GM19238 (cell line): ENCODE results near the gene DLGAP1.
"Not testable (repeated sequence)": the region's sequence is repeated elsewhere in the genome, so short reads cannot be mapped to it uniquely, and the experiment has no call there.

ENCODE experiments used
- DNase-seq: peaks from one replicate; pipeline ENCODE4 v3.0.0; 2011; ENCODE audit warnings: low spot score; ENCODE audit not compliant: insufficient read length

Gene DLGAP1

GRCh38 chr18:3665204-3665603 is 789.9 kb downstream of the DLGAP1 start:
- DNase-seq: no peak

GRCh38 chr18:3664563-3665178 is 790.4 kb downstream of the DLGAP1 start:
- no peak for DNase-seq

- DNase-seq: no peak
Measured at GRCh38 chr18:3663870-3664512, 791.1 kb downstream of the DLGAP1 start.

- no peak for DNase-seq
Measured at GRCh38 chr18:3661989-3662388, 793.1 kb downstream of the DLGAP1 start.

GRCh38 chr18:3660739-3661515 is 794.2 kb downstream of the DLGAP1 start:
- no peak for DNase-seq

GRCh38 chr18:3658529-3658928 is 796.6 kb downstream of the DLGAP1 start:
- DNase-seq: no peak

GRCh38 chr18:3655254-3656050 is 799.7 kb downstream of the DLGAP1 start:
- no peak for DNase-seq

- no peak for DNase-seq
Measured at GRCh38 chr18:3654442-3655253, 800.5 kb downstream of the DLGAP1 start.

GRCh38 chr18:3653851-3654441 is 801.2 kb downstream of the DLGAP1 start:
- DNase-seq: no peak

- no peak for DNase-seq
Measured at GRCh38 chr18:3653263-3653850, 801.8 kb downstream of the DLGAP1 start.

- DNase-seq: no peak
Measured at GRCh38 chr18:3652380-3653262, 802.5 kb downstream of the DLGAP1 start.

- DNase-seq: no peak
Measured at GRCh38 chr18:3651266-3651665, 803.8 kb downstream of the DLGAP1 start.

GRCh38 chr18:3650521-3651042 is 804.5 kb downstream of the DLGAP1 start:
- DNase-seq: not testable (repeated sequence)

- DNase-seq: no peak
Measured at GRCh38 chr18:3649633-3650426, 805.3 kb downstream of the DLGAP1 start.

- DNase-seq: no peak
Measured at GRCh38 chr18:3649135-3649632, 805.9 kb downstream of the DLGAP1 start.

GRCh38 chr18:3648641-3649040 is 806.5 kb downstream of the DLGAP1 start:
- DNase-seq: no peak

GRCh38 chr18:3648200-3648599 is 806.9 kb downstream of the DLGAP1 start:
- DNase-seq: no peak

GRCh38 chr18:3647636-3648035 is 807.5 kb downstream of the DLGAP1 start:
- no peak for DNase-seq
